Esophagus muscularis mucosa (tissue), 4 donors: Measurements from ENCODE around the gene OR2A12.

Source experiments
- CTCF ChIP-seq, 3 experiments: fragments of 200-600 bp in 2 of 3; fragments of 450-650 bp in 1 of 3; sonication (generic) in 2 of 3; IDR thresholded peaks; one replicate each; pipeline ENCODE4 v1.5.1; 2017 to 2019; ENCODE audit warnings: antibody characterized with exemption in 3 of 3, mild to moderate bottlenecking in 2 of 3, moderate library complexity in 1 of 3
- EP300 ChIP-seq: sonication (generic); formaldehyde crosslinking; IDR thresholded peaks from one replicate; pipeline ENCODE4 v1.6.1; 2017; ENCODE audit warnings: antibody characterized with exemption
- POLR2A ChIP-seq: fragments of 450-650 bp; IDR thresholded peaks from one replicate; pipeline ENCODE4 v1.6.1; 2017; ENCODE audit warnings: antibody characterized with exemption, moderate library complexity, mild to moderate bottlenecking, low read depth
- POLR2AphosphoS5 ChIP-seq, 2 donors: sonication (generic); formaldehyde crosslinking; IDR thresholded peaks; one replicate each; pipeline ENCODE4 v1.6.1; 2017; ENCODE audit warnings: antibody characterized with exemption in 2 of 2

DNA sequence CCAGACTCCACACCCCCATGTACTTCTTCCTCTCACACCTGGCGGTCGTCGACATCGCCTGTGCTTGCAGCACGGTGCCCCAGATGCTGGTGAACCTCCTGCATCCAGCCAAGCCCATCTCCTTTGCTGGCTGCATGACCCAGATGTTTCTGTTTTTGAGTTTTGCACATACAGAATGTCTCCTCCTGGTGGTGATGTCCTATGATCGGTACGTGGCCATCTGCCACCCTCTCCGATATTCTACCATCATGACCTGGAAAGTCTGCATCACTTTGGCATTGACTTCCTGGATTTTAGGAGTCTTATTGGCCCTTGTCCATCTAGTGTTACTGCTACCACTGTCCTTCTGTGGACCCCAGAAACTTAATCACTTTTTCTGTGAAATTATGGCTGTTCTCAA is 11.7 kb upstream of the OR2A12 start:
- TF ChIP-seq CTCF (IDR thresholded peaks at IDR 0.05) (no peak), POLR2A (no peak), POLR2AphosphoS5 (IDR thresholded peaks at IDR 0.05) (no peak), EP300 (no peak)
